HEK293T (cell line): Measurements from ENCODE around the gene THRAP3.

Experiments used
- ARNT ChIP-seq: fragments of 450-650 bp; IDR thresholded peaks from 2 replicates; pipeline ENCODE4 v1.6.1; 2017; ENCODE audit warnings: mild to moderate bottlenecking
- BHLHE40 ChIP-seq: fragments of 450-650 bp; IDR thresholded peaks from 2 replicates; pipeline ENCODE4 v1.6.1; 2016; ENCODE audit warnings: mild to moderate bottlenecking, moderate library complexity, borderline replicate concordance
- CTBP1 ChIP-seq: fragments of 450-650 bp; IDR thresholded peaks from 2 replicates; pipeline ENCODE4 v1.6.1; 2016; ENCODE audit warnings: borderline replicate concordance
- ELF4 ChIP-seq: fragments of 450-650 bp; IDR thresholded peaks from 2 replicates; pipeline ENCODE4 v1.6.1; 2017; ENCODE audit warnings: antibody characterized with exemption
- FOXA1 ChIP-seq: fragments of 450-650 bp; IDR thresholded peaks from 2 replicates; pipeline ENCODE4 v1.6.1; 2016; ENCODE audit warnings: mild to moderate bottlenecking
- FOXM1 ChIP-seq: fragments of 450-650 bp; IDR thresholded peaks from 2 replicates; pipeline ENCODE4 v1.6.1; 2017; ENCODE audit warnings: mild to moderate bottlenecking, borderline replicate concordance
- HDGF ChIP-seq: fragments of 450-650 bp; IDR thresholded peaks from 2 replicates; pipeline ENCODE4 v1.6.1; 2017; ENCODE audit warnings: antibody characterized with exemption, borderline replicate concordance
- L3MBTL2 ChIP-seq: fragments of 450-650 bp; conservative IDR thresholded peaks from 2 replicates; pipeline ENCODE4 v1.6.1; 2016; ENCODE audit warnings: mild to moderate bottlenecking
- SP1 ChIP-seq: fragments of 450-650 bp; IDR thresholded peaks from 2 replicates; pipeline ENCODE4 v1.6.1; 2017
- SUZ12 ChIP-seq: fragments of 450-650 bp; IDR thresholded peaks from 2 replicates; pipeline ENCODE4 v1.6.1; 2016; ENCODE audit warnings: mild to moderate bottlenecking
- TARDBP ChIP-seq: fragments of 450-650 bp; IDR thresholded peaks from 2 replicates; pipeline ENCODE4 v1.6.1; 2016
- ZNF384 ChIP-seq: fragments of 450-650 bp; IDR thresholded peaks from 2 replicates; pipeline ENCODE4 v1.6.1; 2016
- TF ChIP-seq, protein P1 (sequence below): fragments of 450-650 bp; IDR thresholded peaks from 2 replicates; pipeline ENCODE4 v1.6.1; 2016

DNA sequence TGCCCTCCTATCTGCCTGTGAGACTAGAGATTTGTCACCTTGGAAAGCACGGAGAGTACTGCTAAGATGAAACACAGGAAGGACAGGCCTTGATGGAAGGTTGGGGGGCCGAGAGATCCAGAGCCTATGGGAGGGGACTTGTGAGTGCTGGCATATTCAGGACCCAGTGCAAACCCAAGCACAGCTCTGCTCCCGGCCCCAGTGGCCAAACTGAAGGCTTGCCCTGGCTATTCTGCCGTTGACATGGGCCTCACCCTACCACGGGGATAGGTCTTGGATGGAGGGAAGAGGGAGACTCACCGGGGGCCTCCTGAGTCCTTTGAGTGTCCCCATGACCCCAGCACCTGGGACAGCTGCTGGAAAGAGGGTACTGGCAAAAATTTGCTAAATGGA lies 103.8 kb downstream of the THRAP3 start:
- TF ChIP-seq ARNT (no peak), ZNF384 (no peak), FOXM1 (no peak), L3MBTL2 (no peak), HDGF (no peak), TARDBP (no peak), BHLHE40 (no peak), SUZ12 (no peak), CTBP1 (no peak), SP1 (no peak), ELF4 (no peak), FOXA1 (no peak)
- TF ChIP-seq, protein P1, sequence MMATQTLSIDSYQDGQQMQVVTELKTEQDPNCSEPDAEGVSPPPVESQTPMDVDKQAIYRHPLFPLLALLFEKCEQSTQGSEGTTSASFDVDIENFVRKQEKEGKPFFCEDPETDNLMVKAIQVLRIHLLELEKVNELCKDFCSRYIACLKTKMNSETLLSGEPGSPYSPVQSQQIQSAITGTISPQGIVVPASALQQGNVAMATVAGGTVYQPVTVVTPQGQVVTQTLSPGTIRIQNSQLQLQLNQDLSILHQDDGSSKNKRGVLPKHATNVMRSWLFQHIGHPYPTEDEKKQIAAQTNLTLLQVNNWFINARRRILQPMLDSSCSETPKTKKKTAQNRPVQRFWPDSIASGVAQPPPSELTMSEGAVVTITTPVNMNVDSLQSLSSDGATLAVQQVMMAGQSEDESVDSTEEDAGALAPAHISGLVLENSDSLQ: no peak
